Measurements from ENCODE around the gene ABI1.
A peak's percentile ranks its signal among the peaks of the same experiment; 100 is the strongest.

Gene ABI1

GRCh38 chr10:26700884-26701630 lies 159.7 kb downstream of the ABI1 start:
- H3K79me2 ChIP-seq (ENCODE audit: insufficient read depth, low read length) = peaks cover 59% of the 10 kb centered on the region
- no peaks in the 10 kb centered on the region for H3K9me2 ChIP-seq (ENCODE audit: low read depth, low read length)
- no peak overlapping the region for H3K4me3 ChIP-seq (ENCODE audit: low read depth, low read length, poor library complexity, severe bottlenecking)
- H3K36me3 ChIP-seq (ENCODE audit: insufficient read depth, low read length) = peaks cover 55% of the 10 kb centered on the region
- no peak overlapping the region for H3K9ac ChIP-seq (ENCODE audit: low read length)
- H3K9me3 ChIP-seq (ENCODE audit: low read length) = no peaks in the 10 kb centered on the region
- H3K27me3 ChIP-seq (ENCODE audit: insufficient read depth, low read length) = no peaks in the 10 kb centered on the region
- H3K4me1 ChIP-seq (ENCODE audit: insufficient read depth, low read length, severe bottlenecking) = peaks cover 25% of the 10 kb centered on the region
- H3F3A ChIP-seq (ENCODE audit: insufficient read depth, low read length) = no peaks in the 10 kb centered on the region
- no peak overlapping the region for H3K27ac ChIP-seq (ENCODE audit: low read depth, low read length, poor library complexity, severe bottlenecking)
- H2AFZ ChIP-seq (ENCODE audit: low read length) = no peak overlapping the region
- no peak for TF ChIP-seq EZH2 (IDR thresholded peaks at IDR 0.05; ENCODE audit: borderline replicate concordance, low read length)
- TF ChIP-seq CTCF (IDR thresholded peaks at IDR 0.05; ENCODE audit: low read length) = no peak
- H3K4me2 ChIP-seq (ENCODE audit: low read length) = no peak overlapping the region
- H4K20me1 ChIP-seq (ENCODE audit: insufficient read depth, low read length) = no peaks in the 10 kb centered on the region

- no peak overlapping the region for H2AFZ ChIP-seq (ENCODE audit: low read length)
- peaks cover 26% of the 10 kb centered on the region for H3K4me1 ChIP-seq (ENCODE audit: insufficient read depth, low read length, severe bottlenecking)
- no peaks in the 10 kb centered on the region for H4K20me1 ChIP-seq (ENCODE audit: insufficient read depth, low read length)
- H3K4me2 ChIP-seq (ENCODE audit: low read length) = peak overlapping the region; percentile 17; the same call in 1 of the 2 replicates
- H3K27ac ChIP-seq (ENCODE audit: low read depth, low read length, poor library complexity, severe bottlenecking) = no peak overlapping the region
- TF ChIP-seq CTCF (IDR thresholded peaks at IDR 0.05; ENCODE audit: low read length) (no peak), EZH2 (IDR thresholded peaks at IDR 0.05; ENCODE audit: borderline replicate concordance, low read length) (no peak)
- H3K9me2 ChIP-seq (ENCODE audit: low read depth, low read length) = no peaks in the 10 kb centered on the region
- H3K36me3 ChIP-seq (ENCODE audit: insufficient read depth, low read length) = peaks cover 43% of the 10 kb centered on the region
- no peak overlapping the region for H3K4me3 ChIP-seq (ENCODE audit: low read depth, low read length, poor library complexity, severe bottlenecking)
- peaks cover 59% of the 10 kb centered on the region for H3K79me2 ChIP-seq (ENCODE audit: insufficient read depth, low read length)
- no peak overlapping the region for H3K9ac ChIP-seq (ENCODE audit: low read length)
- H3K27me3 ChIP-seq (ENCODE audit: insufficient read depth, low read length) = no peaks in the 10 kb centered on the region
- no peaks in the 10 kb centered on the region for H3F3A ChIP-seq (ENCODE audit: insufficient read depth, low read length)
- H3K9me3 ChIP-seq (ENCODE audit: low read length) = no peaks in the 10 kb centered on the region
Observed at GRCh38 chr10:26699631-26700030, 161.1 kb downstream of the ABI1 start.

GRCh38 chr10:26698909-26699308 lies 161.8 kb downstream of the ABI1 start:
- peak overlapping the region; percentile 97 for H3K9ac ChIP-seq (ENCODE audit: low read length)
- H3K27ac ChIP-seq (ENCODE audit: low read depth, low read length, poor library complexity, severe bottlenecking) = peak overlapping the region; percentile 71
- peak overlapping the region; percentile 94 for H3K4me3 ChIP-seq (ENCODE audit: low read depth, low read length, poor library complexity, severe bottlenecking)

More at GRCh38 chr10:26698909-26699308, 161.8 kb downstream of the ABI1 start:
- no peaks in the 10 kb centered on the region for H3K9me3 ChIP-seq (ENCODE audit: low read length)
- no peak for TF ChIP-seq CTCF (IDR thresholded peaks at IDR 0.05; ENCODE audit: low read length)
- no peak for TF ChIP-seq EZH2 (IDR thresholded peaks at IDR 0.05; ENCODE audit: borderline replicate concordance, low read length)
- no peaks in the 10 kb centered on the region for H3K9me2 ChIP-seq (ENCODE audit: low read depth, low read length)
- H3K4me1 ChIP-seq (ENCODE audit: insufficient read depth, low read length, severe bottlenecking) = peaks cover 26% of the 10 kb centered on the region
- H3F3A ChIP-seq (ENCODE audit: insufficient read depth, low read length) = no peaks in the 10 kb centered on the region
- peaks cover 52% of the 10 kb centered on the region for H3K79me2 ChIP-seq (ENCODE audit: insufficient read depth, low read length)
- H3K36me3 ChIP-seq (ENCODE audit: insufficient read depth, low read length) = peaks cover 35% of the 10 kb centered on the region
- peak overlapping the region; percentile 97 for H3K4me2 ChIP-seq (ENCODE audit: low read length)
- H4K20me1 ChIP-seq (ENCODE audit: insufficient read depth, low read length) = no peaks in the 10 kb centered on the region
- no peaks in the 10 kb centered on the region for H3K27me3 ChIP-seq (ENCODE audit: insufficient read depth, low read length)
- no peak overlapping the region for H2AFZ ChIP-seq (ENCODE audit: low read length)
